ENCODE measurements around the gene TEC.

The TEC gene

GRCh38 chr4:48127682-48128404, 141.8 kb downstream of the TEC start:
- Mint-ChIP-seq H3K27ac (peak overlapping the region; percentile 96), H3K4me1 (ENCODE audit: low read depth) (peaks cover 93% of the 10 kb centered on the region), H3K4me3 (peak overlapping the region; percentile 83), H3K27me3 (no peaks in the 10 kb centered on the region), H3K9me3 (no peaks in the 10 kb centered on the region), H3K36me3 (ENCODE audit: low read depth) (peaks cover 4% of the 10 kb centered on the region)

GRCh38 chr4:48127231-48127630, 142.4 kb downstream of the TEC start:
- peaks cover 93% of the 10 kb centered on the region for H3K4me1 Mint-ChIP-seq (ENCODE audit: low read depth)
- H3K27ac Mint-ChIP-seq = peak overlapping the region; percentile 96

GRCh38 chr4:48126621-48127020, 143.0 kb downstream of the TEC start:
- Mint-ChIP-seq H3K4me3 (peak overlapping the region; percentile 83), H3K4me1 (ENCODE audit: low read depth) (peaks cover 87% of the 10 kb centered on the region), H3K27ac (peak overlapping the region; percentile 96), H3K27me3 (no peaks in the 10 kb centered on the region), H3K9me3 (no peaks in the 10 kb centered on the region), H3K36me3 (ENCODE audit: low read depth) (peaks cover 4% of the 10 kb centered on the region)

More at GRCh38 chr4:48127231-48127630, 142.4 kb downstream of the TEC start:
- Mint-ChIP-seq H3K27me3 (no peaks in the 10 kb centered on the region), H3K36me3 (ENCODE audit: low read depth) (peaks cover 4% of the 10 kb centered on the region), H3K9me3 (no peaks in the 10 kb centered on the region), H3K4me3 (peak overlapping the region; percentile 83)

GRCh38 chr4:48124870-48125269, 144.8 kb downstream of the TEC start:
- H3K9me3 Mint-ChIP-seq = no peaks in the 10 kb centered on the region
- H3K36me3 Mint-ChIP-seq (ENCODE audit: low read depth) = peaks cover 4% of the 10 kb centered on the region
- peak overlapping the region; percentile 96 for H3K27ac Mint-ChIP-seq
- no peaks in the 10 kb centered on the region for H3K27me3 Mint-ChIP-seq
- H3K4me1 Mint-ChIP-seq (ENCODE audit: low read depth) = peaks cover 69% of the 10 kb centered on the region
- peak overlapping the region; percentile 58 for H3K4me3 Mint-ChIP-seq

- H3K4me3 Mint-ChIP-seq = no peak overlapping the region
- no peak overlapping the region for H3K27ac Mint-ChIP-seq
- H3K36me3 Mint-ChIP-seq (ENCODE audit: low read depth) = no peaks in the 10 kb centered on the region
- H3K4me1 Mint-ChIP-seq (ENCODE audit: low read depth) = peaks cover 69% of the 10 kb centered on the region
- no peaks in the 10 kb centered on the region for H3K27me3 Mint-ChIP-seq
- no peaks in the 10 kb centered on the region for H3K9me3 Mint-ChIP-seq
Observed at GRCh38 chr4:48122756-48123155, 146.9 kb downstream of the TEC start.

GRCh38 chr4:48121180-48121579, 148.5 kb downstream of the TEC start:
- H3K4me3 Mint-ChIP-seq = no peak overlapping the region
- no peak overlapping the region for H3K27ac Mint-ChIP-seq
- H3K9me3 Mint-ChIP-seq = no peaks in the 10 kb centered on the region
- no peaks in the 10 kb centered on the region for H3K36me3 Mint-ChIP-seq (ENCODE audit: low read depth)
- H3K27me3 Mint-ChIP-seq = no peaks in the 10 kb centered on the region
- peaks cover 68% of the 10 kb centered on the region for H3K4me1 Mint-ChIP-seq (ENCODE audit: low read depth)

GRCh38 chr4:48120132-48120531, 149.5 kb downstream of the TEC start:
- Mint-ChIP-seq H3K9me3 (no peaks in the 10 kb centered on the region), H3K36me3 (ENCODE audit: low read depth) (no peaks in the 10 kb centered on the region), H3K4me1 (ENCODE audit: low read depth) (peaks cover 62% of the 10 kb centered on the region), H3K27me3 (no peaks in the 10 kb centered on the region), H3K27ac (no peak overlapping the region), H3K4me3 (no peak overlapping the region)

- H3K9me3 Mint-ChIP-seq = no peaks in the 10 kb centered on the region
- no peak overlapping the region for H3K4me3 Mint-ChIP-seq
- H3K36me3 Mint-ChIP-seq (ENCODE audit: low read depth) = no peaks in the 10 kb centered on the region
- H3K4me1 Mint-ChIP-seq (ENCODE audit: low read depth) = peaks cover 59% of the 10 kb centered on the region
- peak overlapping the region; percentile 14 for H3K27ac Mint-ChIP-seq
- H3K27me3 Mint-ChIP-seq = no peaks in the 10 kb centered on the region
Observed at GRCh38 chr4:48119646-48120045, 150.0 kb downstream of the TEC start.

GRCh38 chr4:48118081-48118480, 151.6 kb downstream of the TEC start:
- H3K36me3 Mint-ChIP-seq (ENCODE audit: low read depth) = no peaks in the 10 kb centered on the region
- H3K4me1 Mint-ChIP-seq (ENCODE audit: low read depth) = peaks cover 59% of the 10 kb centered on the region
- no peaks in the 10 kb centered on the region for H3K27me3 Mint-ChIP-seq
- H3K9me3 Mint-ChIP-seq = no peaks in the 10 kb centered on the region
- peak overlapping the region; percentile 54 for H3K27ac Mint-ChIP-seq
- no peak overlapping the region for H3K4me3 Mint-ChIP-seq

DNA sequence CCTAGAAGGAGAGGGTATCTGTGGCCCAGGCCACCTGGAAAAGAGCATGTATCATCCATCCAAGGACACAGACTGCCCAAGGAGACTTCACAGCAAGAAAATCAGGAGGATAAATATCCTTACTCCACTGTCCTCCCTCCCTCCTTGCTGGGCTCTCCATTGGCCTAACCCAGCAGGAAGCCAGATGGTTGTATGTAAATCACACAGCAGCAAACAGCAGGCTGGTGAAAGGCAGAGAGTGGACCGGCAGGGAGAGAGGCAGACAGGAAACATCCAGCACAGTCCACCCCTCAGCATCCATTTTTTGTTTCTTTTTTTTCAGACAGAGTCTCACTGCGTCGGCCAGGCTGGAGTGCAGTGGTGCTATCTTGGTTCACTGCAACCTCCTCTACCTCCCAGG, 153.1 kb downstream of the TEC start:
- H3K27me3 Mint-ChIP-seq = no peaks in the 10 kb centered on the region
- H3K4me1 Mint-ChIP-seq (ENCODE audit: low read depth) = peaks cover 71% of the 10 kb centered on the region
- H3K27ac Mint-ChIP-seq = peak overlapping the region; percentile 61
- H3K4me3 Mint-ChIP-seq = no peak overlapping the region
- no peaks in the 10 kb centered on the region for H3K9me3 Mint-ChIP-seq
- H3K36me3 Mint-ChIP-seq (ENCODE audit: low read depth) = no peaks in the 10 kb centered on the region

DNA sequence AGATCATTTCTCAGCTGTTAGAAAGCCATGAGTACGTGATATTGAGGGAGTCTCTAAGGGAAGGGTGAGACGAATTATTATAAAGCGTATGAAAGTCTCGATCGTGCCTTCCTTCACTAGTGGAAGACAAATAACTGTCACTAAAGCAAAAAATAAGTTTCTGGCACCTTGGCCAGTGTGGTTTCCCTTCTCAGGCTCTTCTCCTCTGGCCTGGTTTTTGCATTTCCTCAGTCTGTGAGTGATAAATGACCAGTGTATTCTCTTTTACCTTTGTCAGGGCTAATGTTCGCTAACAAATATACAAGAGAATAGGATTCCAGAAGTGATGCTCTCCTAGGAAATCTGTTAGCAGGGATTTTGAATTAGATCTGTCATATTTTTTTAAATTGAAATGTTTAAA, 155.2 kb downstream of the TEC start:
- no peaks in the 10 kb centered on the region for H3K9me3 Mint-ChIP-seq
- H3K36me3 Mint-ChIP-seq (ENCODE audit: low read depth) = no peaks in the 10 kb centered on the region
- no peaks in the 10 kb centered on the region for H3K27me3 Mint-ChIP-seq
- H3K4me3 Mint-ChIP-seq = peak overlapping the region; percentile 42
- H3K27ac Mint-ChIP-seq = no peak overlapping the region
- peaks cover 73% of the 10 kb centered on the region for H3K4me1 Mint-ChIP-seq (ENCODE audit: low read depth)

- Mint-ChIP-seq H3K9me3 (no peaks in the 10 kb centered on the region), H3K4me1 (ENCODE audit: low read depth) (peaks cover 55% of the 10 kb centered on the region), H3K36me3 (ENCODE audit: low read depth) (no peaks in the 10 kb centered on the region), H3K27ac (peak overlapping the region; percentile 9), H3K4me3 (peak overlapping the region; percentile 46), H3K27me3 (no peaks in the 10 kb centered on the region)
Observed at GRCh38 chr4:48112017-48112667, 157.5 kb downstream of the TEC start.

DNA sequence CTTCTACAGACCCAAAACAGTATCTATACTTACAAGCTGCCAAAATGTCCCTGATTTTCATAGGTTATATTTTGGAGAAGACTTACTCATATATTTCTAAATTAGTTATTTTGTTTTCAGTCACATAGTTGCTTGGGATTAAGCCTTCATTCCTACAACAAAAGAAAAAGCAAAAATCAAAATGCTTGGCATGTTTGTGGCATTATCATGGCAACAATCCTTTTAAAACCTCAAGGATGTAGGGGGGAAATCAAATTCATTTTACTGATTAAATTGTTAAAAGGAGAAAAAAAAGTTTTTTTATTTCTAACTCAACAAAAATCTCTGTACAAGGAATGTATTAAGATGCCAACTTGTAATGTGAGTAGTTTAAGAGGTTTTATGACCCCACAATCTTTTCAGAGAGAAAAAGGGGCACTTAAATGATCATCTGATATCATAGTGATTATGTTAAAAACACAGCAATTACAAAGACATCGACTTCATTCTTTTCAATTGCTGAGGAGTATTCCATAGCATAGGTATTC, 159.1 kb downstream of the TEC start:
- peaks cover 53% of the 10 kb centered on the region for H3K4me1 Mint-ChIP-seq (ENCODE audit: low read depth)
- no peak overlapping the region for H3K27ac Mint-ChIP-seq
- no peaks in the 10 kb centered on the region for H3K9me3 Mint-ChIP-seq
- no peaks in the 10 kb centered on the region for H3K27me3 Mint-ChIP-seq
- H3K4me3 Mint-ChIP-seq = no peak overlapping the region
- H3K36me3 Mint-ChIP-seq (ENCODE audit: low read depth) = no peaks in the 10 kb centered on the region

- Mint-ChIP-seq H3K27ac (no peak overlapping the region), H3K4me3 (no peak overlapping the region), H3K27me3 (no peaks in the 10 kb centered on the region), H3K36me3 (ENCODE audit: low read depth) (no peaks in the 10 kb centered on the region), H3K9me3 (no peaks in the 10 kb centered on the region), H3K4me1 (ENCODE audit: low read depth) (peaks cover 54% of the 10 kb centered on the region)
Observed at GRCh38 chr4:48109413-48110263, 160.0 kb downstream of the TEC start.

Data from stimulated activated naive CD8-positive, alpha-beta T cell treated with anti-CD3 and anti-CD28 coated beads, Interleukin-15, Interleukin-2, amounts not matched to agents 100 ng/mL and 50 ng/mL, for 24 hours (primary cell).